Bronchial epithelial cell (primary cell): ENCODE results near the gene SLC12A7. TPM values are rescaled to one million over a fixed set of nuclear protein-coding genes. Genes with fewer than 3 reads are reported as not detected.

Source experiments
- DNase-seq: peaks from one replicate; pipeline ENCODE4 v3.0.0-alpha.2; 2010; ENCODE audit warnings: low read depth
- FAIRE-seq: peaks from 2 replicates; lab custom pipeline; 2011; peaks lifted over from hg19 to GRCh38; lab: Jason Lieb, UNC
- H3K27me3 ChIP-seq: 2 replicates; pipeline ENCODE4 v1.5.1; 2011; ENCODE audit warnings: low read length; ENCODE audit not compliant: control insufficient read depth, insufficient read depth
- H3K36me3 ChIP-seq: 2 replicates; pipeline ENCODE4 v1.5.1; 2011; ENCODE audit warnings: low read length; ENCODE audit not compliant: control insufficient read depth, insufficient read depth
- H3K4me3 ChIP-seq: 2 replicates; pipeline ENCODE4 v1.5.1; 2011; ENCODE audit warnings: mild to moderate bottlenecking, low read depth, low read length, control low read depth
- CTCF ChIP-seq: IDR thresholded peaks from 2 replicates; pipeline ENCODE4 v1.5.1; 2011; ENCODE audit warnings: mild to moderate bottlenecking, moderate library complexity, low read length, control low read depth, inconsistent platforms; ENCODE audit not compliant: insufficient read depth, severe bottlenecking
- total RNA-seq: library from RNA; depleted of rRNA; stranded (reverse); fragments of >200 nt; gene quantifications from 2 replicates; pipeline ENCODE4 v1.2.1, GENCODE V29; 2014

The SLC12A7 gene
- total RNA-seq, 1 donor from 2014 or later = 10.3 TPM

GRCh38 chr5:1120236-1120999, 8.6 kb upstream of the SLC12A7 start:
- DNase-seq (no peak), FAIRE-seq (no peak)
- H3K27me3 ChIP-seq = peaks cover 3% of the 10 kb centered on the region
- no peaks in the 10 kb centered on the region for H3K36me3 ChIP-seq
- H3K4me3 ChIP-seq = no peak overlapping the region
- no peak for TF ChIP-seq CTCF

GRCh38 chr5:1119312-1119831, 7.5 kb upstream of the SLC12A7 start:
- Histone ChIP-seq H3K27me3 (peaks cover 3% of the 10 kb centered on the region), H3K36me3 (no peaks in the 10 kb centered on the region), H3K4me3 (no peak overlapping the region)
- no peak for TF ChIP-seq CTCF
- DNase-seq (no peak), FAIRE-seq (peak; percentile 32)

GRCh38 chr5:1118738-1119137, 6.9 kb upstream of the SLC12A7 start:
- DNase-seq = no peak
- peaks cover 3% of the 10 kb centered on the region for H3K27me3 ChIP-seq

GRCh38 chr5:1118231-1118698, 6.4 kb upstream of the SLC12A7 start:
- FAIRE-seq (no peak), DNase-seq (peak; percentile 47)
- TF ChIP-seq CTCF = no peak
- H3K4me3 ChIP-seq = no peak overlapping the region
- no peaks in the 10 kb centered on the region for H3K36me3 ChIP-seq
- H3K27me3 ChIP-seq = peaks cover 3% of the 10 kb centered on the region

More at GRCh38 chr5:1118738-1119137, 6.9 kb upstream of the SLC12A7 start:
- no peak overlapping the region for H3K4me3 ChIP-seq
- no peak for FAIRE-seq
- no peaks in the 10 kb centered on the region for H3K36me3 ChIP-seq
- no peak for TF ChIP-seq CTCF

GRCh38 chr5:1116977-1117376, 5.1 kb upstream of the SLC12A7 start:
- Histone ChIP-seq H3K27me3 (peaks cover 3% of the 10 kb centered on the region), H3K4me3 (no peak overlapping the region), H3K36me3 (no peaks in the 10 kb centered on the region)
- FAIRE-seq = no peak
- no peak for TF ChIP-seq CTCF
- DNase-seq = no peak
